Mucosa of descending colon (tissue), 3 donors: ENCODE measurements around the gene FRMD8. TPM values are rescaled to one million over a fixed set of nuclear protein-coding genes. Genes with fewer than 3 reads are reported as not detected.

ENCODE experiments used
- ATAC-seq: fragments of 200-7000 bp; cut with Tn5 transposase; one replicate; pipeline ENCODE4 v1.9.1; 2020; ENCODE audit warnings: mild to moderate bottlenecking, moderate library complexity
- DNase-seq, 3 donors: peaks; one replicate each; pipeline ENCODE4 v3.0.0-alpha.2; 2020
- H3K36me3 ChIP-seq: fragments of 200-600 bp; one replicate; pipeline ENCODE4 v1.8.0; 2021; ENCODE audit warnings: low read depth, mild to moderate bottlenecking
- H3K4me1 ChIP-seq: fragments of 200-600 bp; one replicate; pipeline ENCODE4 v1.8.0; 2021; ENCODE audit warnings: low read depth, mild to moderate bottlenecking
- H3K4me3 ChIP-seq: fragments of 200-600 bp; one replicate; pipeline ENCODE4 v1.8.0; 2021; ENCODE audit warnings: mild to moderate bottlenecking
- H3K9me3 ChIP-seq: fragments of 200-600 bp; one replicate; pipeline ENCODE4 v1.8.0; 2021; ENCODE audit warnings: mild to moderate bottlenecking
- CTCF ChIP-seq: fragments of 200-600 bp; IDR thresholded peaks from one replicate; pipeline ENCODE4 v1.8.0; 2022; ENCODE audit warnings: antibody characterized with exemption, mild to moderate bottlenecking
- intact Hi-C, 2 donors: fragments of 100-400 bp; cut with DNase I in 1 of 2; cut with micrococcal nuclease in 1 of 2; formaldehyde crosslinking; loops; one replicate each; pipeline versions ENCODE4 v1.11.0 to v1.11.1; 2022; cut with DNase I, micrococcal nuclease
- total RNA-seq, 3 donors: library from RNA; stranded (reverse); fragmentation: NEBNext Ultra II Directional in 2 of 3; extraction: Animal tissue kit (Norgen Biotek cat#: 25700) in 2 of 3; gene quantifications; one replicate each; pipeline versions ENCODE4 v1.2.1 to v1.2.4, GENCODE V29; 2021 to 2023
- donor health status: DM: no; HTN: no; CAD: no; lungs with moderate emphysema.
- donor health status: DM: no; HTN: no; CAD: no.
- donor health status: DM: no; HTN: yes; CAD: no.

Gene FRMD8
- total RNA-seq, 3 donors from 2014 or later, result 27.1 to 44.1 (median 42.3) TPM

- DNase-seq, result peak; percentile 44 to 80 (median 70)
- no peak overlapping the region for H3K4me3 ChIP-seq
Observed at GRCh38 chr11:65417702-65418430, 31.4 kb downstream of the FRMD8 start.

DNA sequence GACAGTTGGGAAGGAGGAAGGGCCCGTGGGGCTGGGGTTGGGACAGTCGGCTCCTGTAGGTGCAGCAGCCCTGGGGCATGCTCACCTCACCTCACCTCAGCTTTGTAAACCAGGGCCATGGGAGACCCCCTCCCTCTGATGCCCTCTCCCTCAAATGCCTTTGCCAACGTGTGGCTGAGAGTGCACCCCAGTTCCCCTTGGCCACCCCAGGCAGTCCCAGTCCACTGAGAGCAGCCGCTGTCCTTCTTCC is 31.9 kb downstream of the FRMD8 start:
- ATAC-seq, result no peak
- Histone ChIP-seq H3K36me3 (no peaks in the 10 kb centered on the region), H3K4me3 (no peak overlapping the region), H3K4me1 (peaks cover 51% of the 10 kb centered on the region), H3K9me3 (no peaks in the 10 kb centered on the region)
- intact Hi-C loops, result no loop called here
- no peak for DNase-seq
- TF ChIP-seq CTCF, result no peak

More at GRCh38 chr11:65417702-65418430, 31.4 kb downstream of the FRMD8 start:
- no peak for TF ChIP-seq CTCF
- ATAC-seq, result no peak
- no peaks in the 10 kb centered on the region for H3K9me3 ChIP-seq
- peaks cover 51% of the 10 kb centered on the region for H3K4me1 ChIP-seq
- no peaks in the 10 kb centered on the region for H3K36me3 ChIP-seq
- intact Hi-C loops, result no loop called here

- Histone ChIP-seq H3K4me3 (no peak overlapping the region), H3K9me3 (no peaks in the 10 kb centered on the region), H3K36me3 (no peaks in the 10 kb centered on the region), H3K4me1 (peaks cover 51% of the 10 kb centered on the region)
- ATAC-seq (peak; percentile 51), DNase-seq (peak; percentile 95 to 99 (median 97))
- intact Hi-C loops, result no loop called here
- no peak for TF ChIP-seq CTCF
Observed at GRCh38 chr11:65418681-65419459, 32.4 kb downstream of the FRMD8 start.

DNA sequence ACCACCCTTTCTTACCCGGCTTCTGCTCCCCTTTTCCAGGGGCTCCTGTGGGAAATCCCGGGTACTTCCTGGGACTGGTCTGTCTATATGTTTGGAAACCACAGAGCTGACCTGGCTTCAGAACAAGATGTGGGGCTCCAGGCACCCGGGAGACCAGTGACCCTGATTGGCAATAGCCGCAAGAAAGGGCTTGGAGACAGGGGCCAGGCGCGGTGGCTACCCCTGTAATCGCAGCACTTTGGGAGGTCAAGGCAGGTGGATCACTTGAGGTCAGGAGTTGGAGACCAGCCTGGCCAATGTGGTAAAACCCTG is 33.0 kb downstream of the FRMD8 start:
- intact Hi-C loops, result no loop called here
- no peaks in the 10 kb centered on the region for H3K9me3 ChIP-seq
- TF ChIP-seq CTCF, result no peak
- peak in 1 of 3 donors; percentile 59 for DNase-seq
- H3K36me3 ChIP-seq, result no peaks in the 10 kb centered on the region
- no peak for ATAC-seq
- H3K4me3 ChIP-seq, result no peak overlapping the region
- peaks cover 51% of the 10 kb centered on the region for H3K4me1 ChIP-seq

- no peak for TF ChIP-seq CTCF
- no peaks in the 10 kb centered on the region for H3K36me3 ChIP-seq
- no peaks in the 10 kb centered on the region for H3K9me3 ChIP-seq
- H3K4me1 ChIP-seq, result peaks cover 51% of the 10 kb centered on the region
- intact Hi-C loops, result loop anchor here in 1 of 2 donors (5.0 kb wide), 1 partner anchor 82 kb away; no protein-coding TSS in a partner anchor
- peak; percentile 91 to 94 (median 93) for DNase-seq
- ATAC-seq, result peak; percentile 25
- H3K4me3 ChIP-seq, result no peak overlapping the region
Observed at GRCh38 chr11:65419772-65420481, 33.5 kb downstream of the FRMD8 start.
